GM21526 (cell line): ENCODE measurements around the gene UGT1A10.

Source experiments
- ATAC-seq: cut with Tn5 transposase; IDR thresholded peaks from one replicate; pipeline ENCODE4 v1.9.1; 2021; ENCODE audit warnings: moderate library complexity; ENCODE audit not compliant: unreplicated experiment, low FRiP score

The UGT1A10 gene

DNA sequence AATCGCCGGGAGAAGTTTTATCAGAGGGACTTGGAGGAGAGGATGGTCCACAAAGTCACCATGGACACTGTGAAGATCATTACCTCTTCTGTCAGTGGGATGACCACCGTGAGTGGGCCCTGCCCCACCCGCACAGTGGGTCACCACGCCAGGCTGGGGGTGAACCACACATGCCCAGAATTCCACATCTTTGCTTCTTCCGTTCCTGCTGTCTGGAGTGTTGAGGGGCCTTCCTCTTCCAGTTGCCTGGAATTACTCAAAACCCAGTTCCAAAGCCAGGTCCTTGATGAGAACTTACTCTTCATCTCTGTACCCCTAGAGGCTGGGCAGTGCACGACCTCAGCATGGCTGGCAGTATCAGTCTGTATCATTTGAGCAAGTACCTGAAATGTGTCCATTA lies 164.0 kb downstream of the UGT1A10 start:
- no peak for ATAC-seq

DNA sequence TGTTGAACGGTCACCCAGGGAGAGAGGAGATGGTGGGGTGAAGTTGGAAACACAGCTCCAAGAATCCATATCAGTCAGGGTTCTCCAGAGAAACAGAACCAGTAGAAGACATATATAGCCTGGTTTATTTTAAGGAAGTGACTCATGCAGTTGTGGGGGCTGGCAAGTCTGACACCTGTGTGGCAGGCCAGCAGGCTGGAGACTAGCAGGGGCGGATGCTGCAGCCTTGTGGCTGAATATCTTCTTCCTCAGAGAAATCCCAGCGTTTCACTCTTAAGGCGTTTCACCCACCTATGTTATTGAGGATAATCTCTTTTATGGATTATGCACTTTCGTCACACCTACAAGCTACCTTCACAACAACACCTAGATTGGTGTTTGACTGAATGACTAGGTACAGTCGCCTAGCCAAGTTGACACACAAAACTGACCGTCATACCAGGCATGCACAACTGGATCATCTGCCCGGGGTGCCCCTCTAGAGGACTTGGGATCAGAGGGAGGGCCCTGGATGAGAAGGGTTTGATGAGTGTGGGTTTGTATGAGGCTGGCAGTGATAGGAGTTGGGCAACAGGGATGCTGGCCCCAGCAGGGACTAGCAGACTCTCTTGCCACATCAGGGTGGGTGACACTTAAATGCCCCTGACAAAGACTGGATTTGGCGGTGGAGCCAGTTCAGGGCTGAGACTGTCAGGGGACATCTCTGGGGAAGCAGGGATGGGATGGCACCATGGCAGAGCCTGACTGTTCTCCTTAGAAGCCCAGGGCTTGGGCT lies 165.3 kb downstream of the UGT1A10 start:
- ATAC-seq: no peak

DNA sequence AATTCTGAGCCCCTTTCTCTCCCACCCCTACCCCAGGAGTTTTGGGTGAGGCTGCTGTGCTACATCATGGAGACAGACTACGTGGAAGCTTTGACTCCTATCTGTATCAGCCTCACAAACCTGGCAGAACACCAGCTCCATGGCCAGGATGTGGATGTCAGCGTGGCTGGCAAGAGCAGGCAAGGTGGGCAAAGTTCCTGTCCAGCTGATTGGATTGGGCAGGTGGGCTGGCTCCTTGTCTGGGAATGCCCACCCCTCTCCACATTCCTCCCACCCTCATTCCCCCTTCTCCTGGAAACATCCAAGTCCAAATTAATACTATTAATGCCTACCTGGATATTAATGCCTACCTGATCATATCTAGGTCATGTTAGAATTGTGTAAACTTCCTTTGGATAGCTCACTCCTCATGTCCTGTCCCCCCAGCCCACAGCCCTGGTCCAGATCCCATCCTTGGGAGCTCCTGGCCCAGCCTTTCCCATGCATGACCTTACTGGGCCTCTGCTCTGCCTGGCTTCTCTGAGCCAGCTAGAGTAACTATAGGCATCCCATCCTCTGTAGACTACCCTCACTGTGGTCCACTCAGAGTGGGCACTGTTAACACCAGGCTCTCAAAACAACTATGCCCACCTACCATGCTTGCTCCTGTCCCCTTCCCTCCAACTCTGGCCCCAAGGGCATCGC lies 166.0 kb downstream of the UGT1A10 start:
- ATAC-seq: no peak

DNA sequence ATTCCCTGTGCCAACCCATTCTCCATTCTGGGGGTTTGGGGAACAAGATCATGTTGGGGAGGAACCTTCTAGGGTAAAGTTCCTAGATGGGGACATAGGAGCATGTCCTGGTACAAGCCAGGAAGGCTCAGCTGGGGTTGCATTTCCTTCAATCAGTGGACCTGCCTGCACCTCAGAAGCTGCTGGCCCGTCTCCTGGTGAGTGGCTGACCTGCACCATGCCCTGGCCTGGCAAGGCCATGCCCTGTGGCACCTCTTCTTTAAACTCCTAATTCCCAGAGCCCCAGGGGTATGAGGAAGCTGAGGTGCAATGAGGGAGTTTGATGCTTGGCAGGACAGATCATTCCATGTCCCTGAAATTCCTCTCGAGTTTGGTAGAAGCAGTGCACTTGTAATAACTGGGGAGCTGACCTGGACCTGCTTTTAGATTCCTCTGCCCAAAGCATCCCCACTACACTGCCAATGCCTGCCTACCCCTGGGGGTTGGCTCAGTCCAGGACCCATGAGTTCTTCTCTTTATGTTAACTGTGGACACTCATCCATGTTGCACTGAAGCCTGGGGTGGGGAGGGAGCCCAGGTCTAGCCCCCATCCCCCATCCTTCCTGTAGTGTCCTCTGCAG lies 167.2 kb downstream of the UGT1A10 start:
- ATAC-seq: no peak

DNA sequence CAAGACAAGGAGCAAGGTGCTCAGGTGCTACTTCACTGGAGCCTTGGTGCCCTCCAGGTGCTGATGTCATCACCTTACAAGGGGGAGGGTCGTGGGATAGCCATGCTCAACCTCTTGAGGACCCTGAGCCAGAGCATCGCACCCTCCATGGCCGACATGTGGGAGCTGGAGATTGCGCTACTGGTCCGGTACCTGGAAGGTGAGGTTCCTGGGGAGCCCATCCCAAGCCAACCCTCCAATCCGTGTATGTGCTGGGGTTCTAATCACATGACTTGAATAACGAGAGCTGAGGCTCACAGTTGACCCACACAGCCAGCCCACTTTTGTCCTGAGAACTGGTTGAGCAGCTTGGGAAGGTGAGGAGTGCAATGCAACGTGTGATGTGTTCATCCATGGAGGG lies 167.7 kb downstream of the UGT1A10 start:
- no peak for ATAC-seq

DNA sequence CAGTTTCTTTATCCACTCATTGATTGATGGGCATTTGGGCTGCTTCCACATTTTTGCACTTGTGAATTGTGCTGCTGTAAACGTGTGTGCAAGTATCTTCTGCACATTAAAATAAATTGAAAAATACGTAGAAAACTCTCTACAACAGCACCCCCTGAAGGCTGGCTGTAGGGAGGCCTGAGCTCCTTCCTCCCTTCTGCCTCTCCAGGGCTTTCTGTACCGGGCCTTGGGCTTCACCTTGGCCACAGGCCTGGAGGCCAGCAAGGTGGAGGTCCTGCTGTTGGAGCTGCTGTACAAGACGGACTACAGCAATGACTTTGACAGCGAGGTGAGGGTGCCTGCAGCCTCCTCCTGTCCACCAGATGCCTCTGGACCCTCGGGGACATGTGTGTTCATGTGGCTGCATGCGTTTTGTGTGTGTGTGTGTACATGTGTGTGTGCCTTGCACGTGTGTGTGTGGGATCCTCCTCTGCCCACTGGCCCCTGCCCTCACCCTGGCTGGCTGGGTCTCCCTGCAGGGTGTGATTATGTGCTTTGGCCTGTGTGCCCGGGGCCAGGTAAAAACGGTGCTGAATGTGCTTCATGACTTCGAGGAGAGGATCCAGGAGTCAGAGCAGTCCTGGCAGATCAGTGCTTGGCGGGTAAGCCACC lies 171.1 kb downstream of the UGT1A10 start:
- ATAC-seq: no peak

DNA sequence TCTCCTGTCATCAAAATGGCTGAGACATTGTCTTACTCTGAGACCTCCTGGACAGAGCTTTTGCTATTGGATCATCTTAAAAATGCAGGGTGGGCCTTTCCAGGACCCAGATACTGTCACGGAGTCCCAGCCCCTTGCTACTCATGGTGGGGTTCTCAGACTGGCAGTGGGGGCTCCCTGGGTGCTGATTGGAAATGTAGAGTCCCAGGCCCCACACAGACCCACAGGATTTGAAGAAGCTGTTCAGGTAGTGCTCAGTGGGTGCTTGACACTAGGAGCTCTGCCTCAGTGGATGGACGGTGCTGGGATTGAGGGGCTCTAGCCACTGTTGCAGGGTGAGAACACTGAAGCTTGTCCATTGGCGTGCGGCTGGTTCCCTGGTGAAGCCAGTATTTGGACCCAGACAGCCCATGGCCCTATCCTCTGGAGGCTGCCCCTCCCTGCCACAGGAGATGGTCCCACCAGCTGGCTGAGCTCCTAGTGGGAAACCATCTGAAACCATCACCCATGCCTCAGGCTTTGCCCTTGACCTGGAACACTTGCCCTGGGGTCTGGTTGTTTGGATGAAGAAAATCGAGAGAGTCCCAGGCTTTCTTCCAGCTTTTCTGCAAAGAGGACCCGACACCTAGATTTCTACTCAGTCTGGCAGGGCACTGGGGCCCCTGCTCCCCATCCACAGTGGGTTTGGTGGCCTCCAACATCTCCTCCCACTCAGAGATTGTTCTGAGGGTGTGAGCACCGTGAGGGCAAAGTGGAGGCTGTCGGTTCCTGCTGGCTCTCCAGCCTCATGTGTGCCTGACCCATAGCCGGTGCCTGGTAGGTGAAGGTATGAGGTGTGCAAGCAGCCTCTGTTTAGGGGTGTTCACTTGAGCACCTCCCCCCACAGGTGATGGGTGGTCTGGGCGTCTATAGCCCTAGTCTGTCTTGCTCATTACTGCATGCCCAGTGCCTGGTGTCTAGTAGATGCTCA lies 172.0 kb downstream of the UGT1A10 start:
- no peak for ATAC-seq

DNA sequence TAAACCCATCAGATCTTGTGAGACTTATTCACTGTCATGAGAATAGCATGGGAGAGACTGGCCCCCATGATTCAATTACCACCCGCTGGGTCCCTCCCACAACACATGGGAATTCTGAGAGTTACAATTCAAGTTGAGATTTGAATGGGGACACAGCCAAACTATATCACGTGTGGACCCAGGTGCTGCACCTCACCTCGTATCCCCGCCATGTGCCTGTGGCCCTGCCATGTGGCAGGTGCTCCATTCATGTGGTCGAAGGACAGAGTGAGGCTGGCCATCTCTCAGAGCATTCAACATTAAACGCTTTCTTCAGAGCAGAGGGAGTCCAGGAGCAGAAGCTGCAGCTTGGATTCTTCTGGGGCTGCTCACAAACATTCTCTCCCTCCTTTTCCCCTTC lies 174.1 kb downstream of the UGT1A10 start:
- no peak for ATAC-seq

DNA sequence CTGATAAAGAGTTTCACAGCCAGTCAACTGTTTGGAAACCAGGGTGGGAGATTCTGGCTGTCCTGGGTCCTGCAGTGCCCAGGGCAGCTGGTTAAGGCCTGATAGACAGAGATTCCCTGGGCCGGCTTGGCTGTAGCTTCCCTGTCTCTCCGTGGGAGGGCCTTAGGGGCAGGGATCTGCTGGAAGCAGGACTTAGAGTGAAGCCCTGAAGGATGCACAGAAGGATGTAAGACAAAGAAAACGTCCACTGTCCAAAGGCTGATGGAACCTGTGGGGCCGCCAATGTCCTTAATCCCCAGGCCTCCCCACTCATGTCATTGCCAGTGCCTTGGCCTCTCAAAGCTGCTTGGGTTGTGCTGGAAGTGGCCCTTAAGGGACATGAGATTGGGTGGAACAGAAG lies 174.8 kb downstream of the UGT1A10 start:
- no peak for ATAC-seq

DNA sequence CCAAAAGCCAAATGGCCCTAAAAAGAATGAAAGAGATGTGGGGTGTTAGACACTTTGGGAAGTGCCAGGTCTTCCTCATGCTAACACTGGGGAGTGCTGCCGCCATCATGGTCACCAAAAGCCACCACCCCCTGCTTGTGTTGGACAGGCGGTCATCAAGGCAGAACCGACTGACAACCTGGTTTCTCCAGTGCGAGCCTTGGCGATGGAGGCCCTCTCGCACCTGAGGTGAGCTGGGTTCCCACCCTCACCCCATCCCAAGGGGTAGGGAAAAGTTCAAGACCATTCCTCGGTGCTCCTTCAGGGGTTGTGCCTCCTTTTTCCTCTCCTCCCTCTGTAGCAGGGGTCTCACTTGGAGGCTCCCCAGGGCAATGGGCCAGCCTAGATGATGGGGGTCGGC lies 175.5 kb downstream of the UGT1A10 start:
- ATAC-seq: no peak

DNA sequence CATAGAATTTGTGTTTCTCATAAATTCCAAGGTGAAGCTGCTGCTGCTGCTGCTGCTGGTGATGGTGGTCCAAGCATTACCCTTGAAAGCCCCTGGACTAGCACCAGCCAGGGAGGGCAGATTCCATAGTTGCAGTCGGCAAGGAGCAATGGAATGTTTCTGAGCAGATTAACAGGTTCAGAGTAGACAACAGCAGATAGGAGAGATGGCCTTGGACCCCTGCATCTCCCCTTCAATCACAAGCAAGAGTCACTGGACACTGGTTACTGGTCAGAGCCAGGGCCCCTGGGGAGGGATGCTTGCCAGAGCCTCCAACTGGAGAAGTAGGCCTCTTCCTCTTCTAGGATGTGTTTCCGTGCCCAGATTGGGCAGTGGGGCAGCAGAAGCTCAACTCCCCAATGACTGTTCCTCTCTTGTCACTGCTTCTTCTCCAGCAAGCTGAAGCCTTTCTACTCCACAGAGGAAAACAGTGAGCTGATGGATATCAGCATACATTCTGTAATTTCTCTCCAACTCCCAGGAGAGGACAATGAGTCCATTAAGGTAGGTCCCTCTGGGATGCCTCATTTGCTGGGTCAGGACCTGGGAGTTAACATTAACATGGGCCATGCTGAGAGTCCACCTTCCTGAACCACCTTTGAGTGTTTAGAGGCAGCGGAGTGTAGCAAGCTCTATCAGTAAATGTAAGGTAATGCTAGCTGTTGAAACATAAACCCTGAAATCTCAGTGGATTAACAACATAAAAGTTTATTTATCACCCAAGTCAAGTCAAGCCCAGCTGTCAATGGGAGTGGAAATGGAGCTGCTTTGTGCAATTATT lies 177.2 kb downstream of the UGT1A10 start:
- ATAC-seq: no peak

DNA sequence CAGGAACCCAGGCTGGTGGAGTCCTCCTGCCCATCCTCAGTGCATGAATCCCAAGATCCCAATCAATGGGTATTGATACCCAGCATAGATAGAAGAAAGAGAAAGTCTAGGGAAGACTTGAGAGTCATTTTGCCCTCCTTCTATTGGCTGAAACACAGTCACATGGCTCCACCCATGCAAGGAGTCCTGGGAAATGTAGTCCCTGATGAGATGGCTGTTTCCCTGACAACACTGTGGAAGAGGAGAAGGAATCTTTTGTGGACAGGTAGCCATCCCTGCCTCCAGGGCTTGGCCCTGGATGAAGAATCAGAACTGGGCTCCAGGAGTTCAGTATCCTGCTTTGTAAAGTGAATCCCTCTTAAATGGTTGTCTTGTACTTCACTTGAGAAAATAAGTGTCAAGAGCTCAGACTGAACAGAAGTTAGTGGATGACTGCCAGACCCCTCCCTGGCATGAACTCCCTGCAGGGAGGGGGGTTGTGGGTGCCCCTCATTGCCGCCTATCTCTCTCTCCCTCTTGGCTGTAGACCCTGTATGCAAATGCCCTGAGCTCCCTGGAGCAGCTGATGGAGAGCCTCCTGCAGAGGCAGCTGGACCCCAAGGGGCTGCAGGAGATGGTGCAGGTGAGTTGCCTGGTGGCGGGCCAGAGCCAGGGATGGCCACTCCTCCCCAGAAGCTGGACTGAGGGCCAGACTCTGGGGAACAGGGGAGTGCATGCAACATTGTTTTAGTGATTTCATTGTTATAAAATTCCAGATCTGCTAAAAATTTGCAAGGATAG lies 178.0 kb downstream of the UGT1A10 start:
- ATAC-seq: no peak

DNA sequence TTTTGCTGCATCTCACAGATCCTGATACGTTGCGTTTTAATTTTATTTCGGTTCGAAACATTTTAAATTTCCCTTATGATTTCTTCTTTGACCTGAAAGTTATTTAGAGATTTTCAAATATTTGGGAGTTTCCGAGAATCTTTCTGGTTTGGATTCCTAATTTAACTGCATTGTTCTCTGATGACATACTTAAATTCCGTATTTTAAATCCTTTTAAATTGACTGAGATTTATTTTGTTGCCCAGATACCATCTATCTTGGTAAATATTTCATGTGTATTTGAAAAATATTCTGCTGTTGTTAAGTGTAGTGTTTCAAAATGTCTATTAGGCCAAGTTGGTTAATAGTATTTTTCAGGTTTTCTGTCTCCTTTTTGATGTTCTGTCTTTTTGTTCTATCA lies 179.6 kb downstream of the UGT1A10 start:
- ATAC-seq: no peak

DNA sequence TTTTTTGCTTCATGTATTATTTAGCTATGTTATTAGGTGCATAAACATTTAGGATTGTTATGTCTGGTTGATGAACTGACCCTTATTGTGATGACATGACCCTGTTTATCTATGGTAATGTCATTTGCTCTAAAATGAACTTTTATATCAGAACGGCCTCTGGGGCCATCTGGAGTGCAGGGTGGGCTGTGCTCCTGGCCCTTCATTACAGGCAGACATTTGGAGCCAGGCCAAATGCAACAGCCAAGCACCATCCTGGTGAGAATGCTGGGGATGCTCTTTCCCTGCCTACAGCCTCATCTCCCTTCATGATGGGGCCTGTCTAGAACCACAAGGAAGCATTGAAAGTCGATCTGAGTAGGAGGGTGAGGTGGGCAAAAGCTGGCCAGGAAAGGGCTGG lies 180.1 kb downstream of the UGT1A10 start:
- no peak for ATAC-seq

DNA sequence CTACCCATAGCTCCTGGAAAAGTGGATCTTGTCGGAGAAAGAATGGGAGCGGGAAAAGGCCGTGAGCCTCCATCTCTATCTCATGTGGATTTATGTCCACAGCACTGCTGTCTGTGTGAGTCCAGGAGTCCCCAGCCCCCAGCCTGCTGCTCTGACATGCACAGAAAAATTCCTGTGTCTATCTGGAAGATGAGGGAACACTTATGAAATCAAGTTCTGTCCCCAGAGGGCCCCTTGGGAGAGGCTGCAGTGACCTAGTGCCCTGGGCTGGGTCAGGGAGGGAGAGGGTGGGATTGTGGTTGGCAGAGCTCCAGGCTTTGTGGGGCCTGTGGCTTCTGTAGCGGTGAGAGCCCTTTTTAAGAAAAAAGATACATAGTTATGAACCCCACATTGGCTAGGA lies 180.5 kb downstream of the UGT1A10 start:
- no peak for ATAC-seq

DNA sequence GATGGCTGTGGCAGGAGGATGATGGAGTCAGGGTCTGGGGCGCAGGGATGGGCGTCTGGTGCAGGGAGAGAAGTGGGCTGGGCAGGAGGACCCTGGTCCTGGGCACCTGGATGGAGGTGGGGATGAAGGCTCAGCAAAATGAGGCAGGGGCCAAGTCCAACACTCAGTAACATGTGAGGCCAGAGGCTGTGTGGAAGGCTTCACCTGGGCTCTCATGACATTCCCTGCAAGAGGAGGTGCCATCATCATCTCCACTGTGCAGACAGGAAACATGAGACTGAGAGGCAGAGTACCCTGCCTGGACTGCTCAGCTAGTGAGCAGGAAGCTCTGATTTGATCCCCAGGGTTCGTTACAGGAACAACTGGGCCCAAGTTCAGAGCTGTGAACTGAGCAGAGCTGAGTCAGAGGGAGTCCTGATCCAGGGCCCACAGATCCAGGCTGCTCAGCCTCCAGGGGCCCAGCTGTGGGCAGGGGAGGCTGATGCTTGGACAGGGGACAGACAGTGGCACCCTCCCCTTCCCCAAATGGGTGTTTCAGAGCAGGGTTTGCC lies 181.2 kb downstream of the UGT1A10 start:
- ATAC-seq: no peak

DNA sequence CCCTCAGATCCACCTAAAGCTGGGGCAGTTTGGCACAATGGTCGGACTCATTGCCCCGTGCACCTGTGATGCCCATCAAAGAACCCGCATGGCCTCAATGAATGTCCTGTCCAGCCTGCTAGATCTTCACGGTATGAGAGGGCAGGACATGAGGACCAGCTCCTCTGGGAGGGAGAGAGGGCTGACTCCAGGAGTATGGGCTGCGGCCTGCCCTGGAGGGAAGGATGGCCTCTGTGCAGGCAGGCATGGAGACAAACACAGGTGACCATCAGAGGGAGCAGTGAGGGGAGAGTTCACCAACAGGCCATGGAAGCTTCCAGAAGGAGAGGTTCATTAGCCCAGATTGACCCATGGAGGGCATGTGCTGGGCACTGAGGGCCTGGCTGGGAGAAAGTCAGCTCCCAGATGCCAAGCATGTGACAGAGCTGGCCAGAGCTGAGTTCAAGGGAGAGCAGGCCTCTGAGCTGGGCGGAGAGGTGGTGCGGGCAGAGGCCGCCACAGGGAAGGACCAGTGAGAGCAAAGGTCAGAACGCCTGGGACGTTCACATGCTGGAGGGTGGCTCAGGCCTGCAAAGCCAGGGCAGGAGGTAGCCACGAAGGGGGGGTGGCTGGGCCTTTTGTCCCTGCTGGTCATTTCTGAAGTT lies 181.9 kb downstream of the UGT1A10 start:
- no peak for ATAC-seq
